ENCODE data around the gene UNC13D.

Gene UNC13D

DNA sequence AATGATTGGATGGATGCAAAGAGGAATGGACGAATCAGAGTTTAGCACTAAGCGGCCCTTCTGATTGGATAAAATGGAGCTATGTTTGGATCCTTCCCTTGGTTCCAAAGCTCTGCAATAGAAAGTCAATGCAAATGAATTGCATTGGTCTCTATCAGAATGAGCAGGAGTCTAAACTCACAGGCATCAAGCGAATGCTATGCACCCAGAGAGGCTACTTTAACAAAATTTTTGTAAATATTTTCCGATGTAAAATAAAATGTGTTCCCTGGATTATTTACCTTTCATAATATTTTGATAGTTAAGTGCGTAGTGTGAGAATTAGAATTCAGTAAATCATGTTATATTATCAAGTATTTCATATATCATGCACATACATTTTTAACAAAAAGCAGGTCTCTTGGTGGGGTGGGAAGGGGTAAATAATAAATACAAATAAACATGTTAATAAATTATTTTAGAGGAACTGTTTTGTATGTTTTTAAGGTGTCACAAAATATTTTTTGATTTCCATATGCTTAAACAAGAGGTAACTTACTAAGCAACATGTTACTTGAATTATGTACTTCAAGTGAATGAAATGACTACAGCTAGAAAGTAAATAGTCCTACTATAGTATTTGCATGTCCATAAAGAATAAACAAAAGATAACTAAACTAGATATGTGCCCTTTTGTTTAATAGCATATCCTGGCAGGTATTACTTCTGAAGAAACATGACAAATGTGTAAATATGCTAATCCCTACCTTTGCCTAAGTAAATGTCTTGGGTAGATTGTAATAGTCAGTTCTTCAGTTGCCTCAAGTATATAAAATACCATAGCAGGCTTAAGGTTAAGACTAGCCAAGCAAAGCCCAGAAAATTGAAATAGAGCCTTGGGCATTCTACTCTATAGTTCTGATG is 64.0 kb downstream of the UNC13D start:
- no peak for TF ChIP-seq POLR2AphosphoS5 (IDR thresholded peaks at IDR 0.05; ENCODE audit: low read depth, low read length)
- TF ChIP-seq SIN3A (IDR thresholded peaks at IDR 0.05; ENCODE audit: borderline replicate concordance, insufficient read depth, low read length) = no peak
- no peak for TF ChIP-seq FOXP2 (optimal IDR thresholded peaks at IDR 0.05; ENCODE audit: borderline replicate concordance, extremely low read depth, extremely low read length, insufficient read depth)
- TF ChIP-seq, protein P1, sequence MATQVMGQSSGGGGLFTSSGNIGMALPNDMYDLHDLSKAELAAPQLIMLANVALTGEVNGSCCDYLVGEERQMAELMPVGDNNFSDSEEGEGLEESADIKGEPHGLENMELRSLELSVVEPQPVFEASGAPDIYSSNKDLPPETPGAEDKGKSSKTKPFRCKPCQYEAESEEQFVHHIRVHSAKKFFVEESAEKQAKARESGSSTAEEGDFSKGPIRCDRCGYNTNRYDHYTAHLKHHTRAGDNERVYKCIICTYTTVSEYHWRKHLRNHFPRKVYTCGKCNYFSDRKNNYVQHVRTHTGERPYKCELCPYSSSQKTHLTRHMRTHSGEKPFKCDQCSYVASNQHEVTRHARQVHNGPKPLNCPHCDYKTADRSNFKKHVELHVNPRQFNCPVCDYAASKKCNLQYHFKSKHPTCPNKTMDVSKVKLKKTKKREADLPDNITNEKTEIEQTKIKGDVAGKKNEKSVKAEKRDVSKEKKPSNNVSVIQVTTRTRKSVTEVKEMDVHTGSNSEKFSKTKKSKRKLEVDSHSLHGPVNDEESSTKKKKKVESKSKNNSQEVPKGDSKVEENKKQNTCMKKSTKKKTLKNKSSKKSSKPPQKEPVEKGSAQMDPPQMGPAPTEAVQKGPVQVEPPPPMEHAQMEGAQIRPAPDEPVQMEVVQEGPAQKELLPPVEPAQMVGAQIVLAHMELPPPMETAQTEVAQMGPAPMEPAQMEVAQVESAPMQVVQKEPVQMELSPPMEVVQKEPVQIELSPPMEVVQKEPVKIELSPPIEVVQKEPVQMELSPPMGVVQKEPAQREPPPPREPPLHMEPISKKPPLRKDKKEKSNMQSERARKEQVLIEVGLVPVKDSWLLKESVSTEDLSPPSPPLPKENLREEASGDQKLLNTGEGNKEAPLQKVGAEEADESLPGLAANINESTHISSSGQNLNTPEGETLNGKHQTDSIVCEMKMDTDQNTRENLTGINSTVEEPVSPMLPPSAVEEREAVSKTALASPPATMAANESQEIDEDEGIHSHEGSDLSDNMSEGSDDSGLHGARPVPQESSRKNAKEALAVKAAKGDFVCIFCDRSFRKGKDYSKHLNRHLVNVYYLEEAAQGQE (IDR thresholded peaks at IDR 0.05; ENCODE audit: insufficient read depth in 1 of 2, low read depth in 2 of 2, low read length in 2 of 2) = no peak
- no peak for TF ChIP-seq TAF1 (IDR thresholded peaks at IDR 0.05; ENCODE audit: borderline replicate concordance, insufficient read depth, low read length)

DNA sequence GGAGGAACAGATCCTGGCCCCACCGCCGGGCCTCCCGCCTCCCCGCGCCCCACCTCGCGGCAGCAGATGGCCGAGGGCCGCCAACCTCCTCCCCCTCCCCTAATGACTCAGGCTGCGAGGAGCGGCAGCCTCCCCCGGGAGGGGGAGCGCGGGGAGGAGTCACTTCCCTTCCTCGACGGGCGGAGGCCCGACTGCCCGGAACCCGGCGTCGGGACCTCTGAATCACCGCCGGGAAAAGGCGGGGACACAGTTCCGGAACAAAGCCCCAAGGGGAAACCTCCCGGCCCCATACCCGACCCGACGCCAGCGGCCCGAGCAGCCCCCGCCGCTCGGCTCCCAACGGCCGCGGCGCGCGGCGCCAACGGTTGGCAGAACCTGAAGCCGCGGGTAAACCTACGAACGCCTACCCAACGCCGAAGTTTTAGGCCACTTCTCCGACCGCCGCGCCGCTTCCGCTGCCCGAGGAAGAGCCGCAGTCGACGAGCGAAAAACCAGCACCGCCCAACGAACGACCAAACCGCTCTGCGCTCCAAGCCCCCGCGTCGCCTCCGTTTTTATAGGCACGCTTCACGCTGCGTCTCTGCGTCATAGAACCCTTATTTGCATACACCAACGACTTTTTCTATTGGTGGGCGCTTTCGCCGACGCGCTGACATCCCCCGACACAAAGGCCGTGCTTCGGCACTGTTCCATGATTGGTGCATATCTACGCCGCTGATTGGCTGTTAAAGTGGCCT is 64.8 kb downstream of the UNC13D start:
- peak; percentile 76; the same call in 1 of the 2 replicates for TF ChIP-seq SIN3A (IDR thresholded peaks at IDR 0.05; ENCODE audit: borderline replicate concordance, insufficient read depth, low read length)
- TF ChIP-seq FOXP2 (optimal IDR thresholded peaks at IDR 0.05; ENCODE audit: borderline replicate concordance, extremely low read depth, extremely low read length, insufficient read depth) = peak; percentile 79
- TF ChIP-seq POLR2AphosphoS5 (IDR thresholded peaks at IDR 0.05; ENCODE audit: low read depth, low read length) = peak; percentile 100
- TF ChIP-seq TAF1 (IDR thresholded peaks at IDR 0.05; ENCODE audit: borderline replicate concordance, insufficient read depth, low read length) = peak; percentile 99
- TF ChIP-seq, protein P1 (IDR thresholded peaks at IDR 0.05; ENCODE audit: insufficient read depth in 1 of 2, low read depth in 2 of 2, low read length in 2 of 2) = peak; percentile 55 to 68

DNA sequence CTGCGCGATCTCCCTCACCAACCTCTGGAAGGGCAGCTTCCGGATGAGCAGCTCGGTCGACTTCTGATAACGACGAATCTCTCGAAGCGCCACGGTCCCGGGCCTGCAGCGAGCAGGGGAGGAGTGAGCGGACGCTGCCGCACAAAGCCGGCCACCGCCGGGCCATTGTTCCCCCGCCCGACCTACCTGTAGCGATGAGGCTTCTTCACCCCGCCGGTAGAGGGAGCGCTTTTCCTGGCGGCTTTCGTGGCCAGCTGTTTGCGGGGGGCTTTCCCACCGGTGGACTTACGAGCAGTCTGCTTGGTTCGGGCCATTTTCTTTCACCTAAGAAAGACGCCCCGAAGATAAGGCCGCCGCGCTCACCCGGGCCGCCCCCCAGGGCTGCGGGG is 65.3 kb downstream of the UNC13D start:
- TF ChIP-seq, protein P1 (IDR thresholded peaks at IDR 0.05; ENCODE audit: insufficient read depth in 1 of 2, low read depth in 2 of 2, low read length in 2 of 2) = no peak
- TF ChIP-seq TAF1 (IDR thresholded peaks at IDR 0.05; ENCODE audit: borderline replicate concordance, insufficient read depth, low read length) (no peak), SIN3A (IDR thresholded peaks at IDR 0.05; ENCODE audit: borderline replicate concordance, insufficient read depth, low read length) (no peak), FOXP2 (optimal IDR thresholded peaks at IDR 0.05; ENCODE audit: borderline replicate concordance, extremely low read depth, extremely low read length, insufficient read depth) (no peak), POLR2AphosphoS5 (IDR thresholded peaks at IDR 0.05; ENCODE audit: low read depth, low read length) (no peak)

DNA sequence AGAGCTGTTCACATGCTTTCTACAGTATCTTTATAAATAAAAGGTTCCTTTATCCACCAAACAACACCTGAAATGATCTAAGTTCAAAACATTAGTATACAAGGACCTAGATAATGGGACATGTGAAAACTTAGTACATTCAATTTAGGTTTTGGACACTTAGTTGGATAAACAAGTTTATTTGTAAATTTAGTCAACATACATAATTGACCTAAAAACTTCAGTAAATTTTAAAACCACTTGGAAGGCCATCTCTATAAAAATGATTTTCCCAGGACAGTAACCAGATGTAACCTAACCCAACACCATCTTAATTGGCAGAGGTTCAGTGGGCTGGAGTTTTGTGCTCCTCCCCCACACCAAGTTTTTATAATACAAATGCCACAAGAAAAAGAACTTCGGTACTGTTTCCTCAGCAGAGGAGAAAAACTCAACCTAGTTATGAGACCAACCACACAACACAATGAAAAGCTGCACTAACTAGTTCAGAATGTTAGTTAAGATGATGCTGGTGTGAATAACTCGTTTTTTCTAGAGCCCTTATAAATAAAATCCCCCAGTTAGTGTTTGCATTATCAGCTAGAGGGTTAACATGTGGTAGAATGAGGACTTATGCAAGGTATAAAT is 66.8 kb downstream of the UNC13D start:
- TF ChIP-seq TAF1 (IDR thresholded peaks at IDR 0.05; ENCODE audit: borderline replicate concordance, insufficient read depth, low read length) (no peak), POLR2AphosphoS5 (IDR thresholded peaks at IDR 0.05; ENCODE audit: low read depth, low read length) (no peak), SIN3A (IDR thresholded peaks at IDR 0.05; ENCODE audit: borderline replicate concordance, insufficient read depth, low read length) (no peak), FOXP2 (optimal IDR thresholded peaks at IDR 0.05; ENCODE audit: borderline replicate concordance, extremely low read depth, extremely low read length, insufficient read depth) (no peak)
- TF ChIP-seq, protein P1 (IDR thresholded peaks at IDR 0.05; ENCODE audit: insufficient read depth in 1 of 2, low read depth in 2 of 2, low read length in 2 of 2) = no peak

Data from PFSK-1 (cell line).